ENCODE results near the gene CLNK. TPM values are rescaled to one million over a fixed set of nuclear protein-coding genes. Genes with fewer than 3 reads are reported as not detected.

CLNK gene, protein sequence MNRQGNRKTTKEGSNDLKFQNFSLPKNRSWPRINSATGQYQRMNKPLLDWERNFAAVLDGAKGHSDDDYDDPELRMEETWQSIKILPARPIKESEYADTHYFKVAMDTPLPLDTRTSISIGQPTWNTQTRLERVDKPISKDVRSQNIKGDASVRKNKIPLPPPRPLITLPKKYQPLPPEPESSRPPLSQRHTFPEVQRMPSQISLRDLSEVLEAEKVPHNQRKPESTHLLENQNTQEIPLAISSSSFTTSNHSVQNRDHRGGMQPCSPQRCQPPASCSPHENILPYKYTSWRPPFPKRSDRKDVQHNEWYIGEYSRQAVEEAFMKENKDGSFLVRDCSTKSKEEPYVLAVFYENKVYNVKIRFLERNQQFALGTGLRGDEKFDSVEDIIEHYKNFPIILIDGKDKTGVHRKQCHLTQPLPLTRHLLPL
- total RNA-seq, result under 1 TPM in 2 of 10 donors, not detected in 8; 0.15 to 0.62 TPM
- polyA plus RNA-seq, result not detected
- long read RNA-seq, donor 1, result 0 reads
- long read RNA-seq, donor 2, result 0 reads
- long read RNA-seq, donor 3, result 0 reads

DNA sequence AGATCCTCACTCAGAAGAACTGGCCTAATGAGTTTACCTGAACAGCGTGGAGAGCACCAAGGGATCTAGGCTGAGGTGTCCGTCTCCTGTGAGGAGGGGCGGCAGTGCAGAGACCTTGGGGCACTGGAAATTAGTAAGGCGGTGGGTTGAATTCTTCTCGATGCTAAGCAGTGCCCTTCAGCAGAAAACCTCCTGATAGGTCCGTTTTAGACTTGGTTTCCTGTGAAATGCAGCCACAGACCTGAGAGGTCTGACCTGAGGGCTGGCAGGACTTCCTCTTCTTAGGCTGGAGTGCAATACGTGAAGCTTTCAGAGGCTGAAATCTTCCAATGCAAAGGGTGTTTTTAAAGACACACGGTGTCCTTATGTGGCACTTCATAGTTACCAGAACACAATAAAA lies at the start of gene CLNK:
TSS of gene CLNK (minus strand) at position 138 of the 400 bp plus-strand sequence. CDS start 16,899 bp downstream, outside the sequence.
- DNase-seq, result no peak
- no peaks in the 10 kb centered on the region for H3K4me1 ChIP-seq
- no peak within 1 kb of the TSS for H3K27ac ChIP-seq
- no peaks in the 10 kb centered on the region for H3K36me3 ChIP-seq
- H3K27me3 ChIP-seq, result no peaks in the 10 kb centered on the region
- 72 to 77% methylated on average over 8 of the region's 8 CpGs for WGBS, 2 donors
- ATAC-seq, result no peak
- intact Hi-C loops (cut with DNase I), result no loop called here
- H3K9me3 ChIP-seq, result no peaks in the 10 kb centered on the region
- H3K4me3 ChIP-seq, result no peak within 1 kb of the TSS
- TF ChIP-seq, protein P1, sequence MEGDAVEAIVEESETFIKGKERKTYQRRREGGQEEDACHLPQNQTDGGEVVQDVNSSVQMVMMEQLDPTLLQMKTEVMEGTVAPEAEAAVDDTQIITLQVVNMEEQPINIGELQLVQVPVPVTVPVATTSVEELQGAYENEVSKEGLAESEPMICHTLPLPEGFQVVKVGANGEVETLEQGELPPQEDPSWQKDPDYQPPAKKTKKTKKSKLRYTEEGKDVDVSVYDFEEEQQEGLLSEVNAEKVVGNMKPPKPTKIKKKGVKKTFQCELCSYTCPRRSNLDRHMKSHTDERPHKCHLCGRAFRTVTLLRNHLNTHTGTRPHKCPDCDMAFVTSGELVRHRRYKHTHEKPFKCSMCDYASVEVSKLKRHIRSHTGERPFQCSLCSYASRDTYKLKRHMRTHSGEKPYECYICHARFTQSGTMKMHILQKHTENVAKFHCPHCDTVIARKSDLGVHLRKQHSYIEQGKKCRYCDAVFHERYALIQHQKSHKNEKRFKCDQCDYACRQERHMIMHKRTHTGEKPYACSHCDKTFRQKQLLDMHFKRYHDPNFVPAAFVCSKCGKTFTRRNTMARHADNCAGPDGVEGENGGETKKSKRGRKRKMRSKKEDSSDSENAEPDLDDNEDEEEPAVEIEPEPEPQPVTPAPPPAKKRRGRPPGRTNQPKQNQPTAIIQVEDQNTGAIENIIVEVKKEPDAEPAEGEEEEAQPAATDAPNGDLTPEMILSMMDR (IDR thresholded peaks at IDR 0.05), result no peak

DNA sequence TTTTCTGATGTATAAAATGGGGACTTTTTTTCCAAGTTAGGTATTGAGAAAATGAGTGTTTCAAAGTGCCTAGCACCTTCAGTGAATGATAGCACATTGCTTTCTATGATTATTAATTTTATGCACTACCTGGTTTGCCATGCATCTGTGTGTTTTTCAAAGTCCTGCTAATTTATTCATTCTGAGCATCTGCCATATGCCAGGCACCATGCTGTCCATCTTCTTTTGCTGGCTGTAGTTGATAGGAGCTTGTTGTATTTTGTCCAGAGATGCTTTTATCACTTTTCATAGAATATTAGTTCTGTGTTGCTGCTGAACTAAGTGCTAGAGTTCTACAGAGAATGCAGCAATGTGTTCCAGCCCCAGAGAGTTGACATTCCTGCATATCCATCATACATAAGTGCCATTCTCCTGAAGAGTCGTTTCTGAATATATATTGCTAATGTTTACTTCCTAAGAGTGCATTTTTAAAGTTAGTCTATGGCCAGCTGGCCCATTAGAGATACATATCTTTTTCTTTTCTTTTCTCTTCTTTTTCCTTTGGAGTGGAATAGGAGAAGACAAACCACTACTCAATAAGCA lies 49.0 kb upstream of the CLNK start:
- no peaks in the 10 kb centered on the region for H3K27me3 ChIP-seq
- 62 to 68% methylated on average over 1 of the region's 1 CpG for WGBS, 2 donors
- no peaks in the 10 kb centered on the region for H3K4me1 ChIP-seq
- H3K9me3 ChIP-seq, result no peaks in the 10 kb centered on the region
- no peaks in the 10 kb centered on the region for H3K36me3 ChIP-seq
- TF ChIP-seq, protein P1 (IDR thresholded peaks at IDR 0.05), result no peak
- intact Hi-C loops (cut with DNase I), result no loop called here
- DNase-seq (no peak), ATAC-seq (no peak)
- no peak overlapping the region for H3K27ac ChIP-seq
- no peak overlapping the region for H3K4me3 ChIP-seq

DNA sequence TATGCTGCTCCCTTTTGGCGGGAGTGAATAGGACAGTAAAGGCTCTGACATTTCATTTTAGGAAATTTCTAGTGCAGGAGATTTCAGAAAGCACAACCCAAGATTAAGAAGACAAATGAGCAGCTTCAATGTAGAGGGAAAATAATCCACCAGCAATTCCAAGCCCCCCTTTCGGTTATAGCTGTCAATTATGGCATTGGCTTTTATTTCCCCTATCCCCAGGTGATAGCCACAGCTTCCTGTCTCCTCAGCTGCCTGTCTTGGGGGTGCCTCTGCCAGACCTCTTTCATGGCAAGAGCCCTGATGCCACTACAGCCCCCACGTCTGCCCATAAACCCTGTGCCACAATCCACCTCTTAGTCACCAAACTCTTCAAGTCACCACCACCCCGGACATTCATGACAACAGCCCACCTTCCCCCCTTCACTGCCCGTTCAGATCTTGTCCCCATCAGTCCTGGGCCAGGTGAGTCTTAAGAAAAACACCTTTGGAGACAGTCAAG lies 48.4 kb upstream of the CLNK start:
- Histone ChIP-seq H3K27me3 (no peaks in the 10 kb centered on the region), H3K4me3 (no peak overlapping the region), H3K4me1 (no peaks in the 10 kb centered on the region), H3K9me3 (no peaks in the 10 kb centered on the region), H3K36me3 (no peaks in the 10 kb centered on the region), H3K27ac (no peak overlapping the region)
- WGBS, 2 donors, result 65 to 69% methylated on average over 5 of the region's 5 CpGs
- intact Hi-C loops (cut with DNase I), result no loop called here
- TF ChIP-seq, protein P1 (IDR thresholded peaks at IDR 0.05), result no peak
- no peak for DNase-seq
- no peak for ATAC-seq

DNA sequence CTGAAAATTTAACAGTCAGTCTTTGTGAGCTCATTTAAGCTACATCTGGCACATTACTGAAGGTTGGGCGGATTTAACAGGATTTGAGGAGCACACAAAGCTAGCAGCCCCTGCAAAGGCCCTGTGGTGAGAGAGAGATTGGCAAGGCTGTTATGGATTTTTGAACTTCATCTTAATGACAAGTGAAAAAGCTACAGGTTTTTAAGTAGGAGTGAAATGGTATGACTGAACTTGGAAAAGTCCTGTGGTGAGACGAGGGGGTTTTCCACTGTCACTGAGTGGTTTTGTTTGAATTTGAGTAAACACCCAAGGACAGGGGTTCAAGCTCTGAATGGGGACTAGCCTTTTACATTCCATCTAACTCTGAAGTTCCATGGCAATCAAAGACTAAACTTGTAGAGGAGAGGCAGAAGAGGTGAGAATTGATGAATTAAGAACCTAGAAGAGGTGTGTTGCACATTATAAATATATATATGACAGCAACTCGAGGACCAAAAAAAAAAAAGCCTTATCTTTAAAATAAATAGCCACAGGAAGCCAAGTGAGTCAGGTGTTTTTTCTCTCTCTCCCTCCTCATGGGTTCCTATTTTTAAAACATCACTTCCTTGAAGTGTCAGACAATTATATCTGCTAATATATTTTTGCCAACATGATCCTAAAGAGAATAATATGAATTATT lies 47.8 kb upstream of the CLNK start:
- H3K27me3 ChIP-seq, result no peaks in the 10 kb centered on the region
- WGBS, 2 donors, result 21 to 34% methylated on average over 3 of the region's 3 CpGs

More for the DNA sequence above, 47.8 kb upstream of the CLNK start:
- intact Hi-C loops (cut with DNase I), result no loop called here
- no peaks in the 10 kb centered on the region for H3K4me1 ChIP-seq
- no peaks in the 10 kb centered on the region for H3K36me3 ChIP-seq
- DNase-seq (no peak), ATAC-seq (no peak)
- no peak overlapping the region for H3K27ac ChIP-seq
- H3K9me3 ChIP-seq, result no peaks in the 10 kb centered on the region
- H3K4me3 ChIP-seq, result no peak overlapping the region
- TF ChIP-seq, protein P1 (IDR thresholded peaks at IDR 0.05), result no peak
